ENCODE results near the gene PLEKHJ1. TPM values are rescaled to one million over a fixed set of nuclear protein-coding genes. Genes with fewer than 3 reads are reported as not detected.

PLEKHJ1 gene
- total RNA-seq, 1 experiment from 2014 or later, result 94.8 TPM

- intact Hi-C loops (cut with micrococcal nuclease), result no loop called here
Observed at GRCh38 chr19:2280633-2281264, 44.6 kb upstream of the PLEKHJ1 start.

DNA sequence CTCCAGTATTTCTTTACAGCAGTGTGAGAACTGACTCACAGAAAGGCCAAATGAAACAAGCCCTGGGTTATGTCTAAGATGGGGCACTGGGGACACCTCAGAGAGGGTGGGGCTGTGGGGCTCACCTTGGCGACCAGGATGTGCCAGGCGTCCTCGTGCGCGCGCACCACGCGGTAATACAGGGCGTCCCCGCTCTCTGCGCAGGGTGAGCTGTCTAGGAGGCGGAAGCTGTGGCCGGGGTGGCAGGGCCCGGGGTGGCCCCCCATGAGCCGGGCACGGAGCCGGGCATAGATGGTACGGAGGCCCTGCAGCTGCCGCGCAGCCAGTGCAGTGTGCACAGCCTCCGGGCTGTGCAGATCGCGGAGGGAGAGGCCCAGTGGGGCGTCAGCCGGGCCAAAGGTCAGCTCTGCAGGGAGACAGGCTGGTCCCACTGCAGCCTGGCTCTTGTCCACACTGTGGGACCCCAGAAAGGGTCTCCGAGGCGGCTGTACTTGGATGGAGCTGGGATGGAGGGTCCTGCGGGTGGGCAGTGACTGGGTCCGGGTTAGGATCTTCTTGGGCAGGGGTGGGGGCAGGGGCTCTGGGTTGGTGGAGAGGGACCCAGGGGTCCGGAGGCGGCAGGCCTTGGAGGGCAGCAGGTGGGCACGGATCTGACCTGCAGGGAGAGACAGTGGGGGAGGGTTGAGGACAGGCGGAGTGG, 42.5 kb upstream of the PLEKHJ1 start:
- no peak for ATAC-seq
- Histone ChIP-seq H4K20me1 (ENCODE audit: low read length) (peaks cover 6% of the 10 kb centered on the region; the same call in 1 of the 2 replicates), H3K9me2 (replicated peaks; ENCODE audit: low read length) (no peaks in the 10 kb centered on the region), H3K4me2 (ENCODE audit: low read length) (no peak overlapping the region), H3K4me1 (ENCODE audit: insufficient read depth, low read length) (0 out of 2 replicates have a peak, but pooled peaks cover under 1% of the 10 kb centered on the region), H3K9me3 (ENCODE audit: low read length) (no peaks in the 10 kb centered on the region), H3K27ac (ENCODE audit: low read length) (no peak overlapping the region), H3K27me3 (ENCODE audit: low read length) (no peaks in the 10 kb centered on the region), H3K79me2 (ENCODE audit: low read length) (peaks cover 7% of the 10 kb centered on the region), H3K36me3 (ENCODE audit: low read depth, low read length) (no peaks in the 10 kb centered on the region), H3K4me3 (ENCODE audit: low read length) (no peak overlapping the region), H3K9ac (ENCODE audit: low read length) (no peak overlapping the region), H3F3A (ENCODE audit: low read length, unreplicated experiment) (no peaks in the 10 kb centered on the region), H2AFZ (ENCODE audit: low read length) (no peak overlapping the region)
- no TSS peak for BruUV-seq (replicated peaks)
- no peak for TF ChIP-seq EZH2 (IDR thresholded peaks at IDR 0.05; ENCODE audit: low read length, unreplicated experiment)
- TF ChIP-seq EZH2phosphoT487 (IDR thresholded peaks at IDR 0.05; ENCODE audit: borderline replicate concordance, low read length), result no peak
- TF ChIP-seq CTCF (conservative IDR thresholded peaks at IDR 0.05; ENCODE audit: low read depth, low read length), result no peak
- no peak for DNase-seq
- ChIA-PET CTCF (no interaction called here), POLR2A (ENCODE audit: unreplicated experiment) (no interaction called here)
- intact Hi-C loops (cut with micrococcal nuclease), result no loop called here

More at GRCh38 chr19:2280633-2281264, 44.6 kb upstream of the PLEKHJ1 start:
- H2AFZ ChIP-seq (ENCODE audit: low read length), result no peak overlapping the region
- no peaks in the 10 kb centered on the region for H3K9me2 ChIP-seq (replicated peaks; ENCODE audit: low read length)
- no TSS peak for BruUV-seq (replicated peaks)
- H4K20me1 ChIP-seq (ENCODE audit: low read length), result no peaks in the 10 kb centered on the region
- no peaks in the 10 kb centered on the region for H3K4me1 ChIP-seq (ENCODE audit: insufficient read depth, low read length)
- H3K9ac ChIP-seq (ENCODE audit: low read length), result no peak overlapping the region
- no peaks in the 10 kb centered on the region for H3K27me3 ChIP-seq (ENCODE audit: low read length)
- H3F3A ChIP-seq (ENCODE audit: low read length, unreplicated experiment), result no peaks in the 10 kb centered on the region
- no peak overlapping the region for H3K4me3 ChIP-seq (ENCODE audit: low read length)
- no peaks in the 10 kb centered on the region for H3K9me3 ChIP-seq (ENCODE audit: low read length)
- no peaks in the 10 kb centered on the region for H3K36me3 ChIP-seq (ENCODE audit: low read depth, low read length)
- ATAC-seq, result no peak
- POLR2A ChIA-PET (ENCODE audit: unreplicated experiment), result no interaction called here
- TF ChIP-seq EZH2 (IDR thresholded peaks at IDR 0.05; ENCODE audit: low read length, unreplicated experiment), result no peak
- no peak for TF ChIP-seq EZH2phosphoT487 (IDR thresholded peaks at IDR 0.05; ENCODE audit: borderline replicate concordance, low read length)
- TF ChIP-seq CTCF (conservative IDR thresholded peaks at IDR 0.05; ENCODE audit: low read depth, low read length), result no peak
- CTCF ChIA-PET, result no interaction called here
- H3K4me2 ChIP-seq (ENCODE audit: low read length), result no peak overlapping the region
- H3K79me2 ChIP-seq (ENCODE audit: low read length), result no peaks in the 10 kb centered on the region
- H3K27ac ChIP-seq (ENCODE audit: low read length), result no peak overlapping the region
- DNase-seq, result no peak

DNA sequence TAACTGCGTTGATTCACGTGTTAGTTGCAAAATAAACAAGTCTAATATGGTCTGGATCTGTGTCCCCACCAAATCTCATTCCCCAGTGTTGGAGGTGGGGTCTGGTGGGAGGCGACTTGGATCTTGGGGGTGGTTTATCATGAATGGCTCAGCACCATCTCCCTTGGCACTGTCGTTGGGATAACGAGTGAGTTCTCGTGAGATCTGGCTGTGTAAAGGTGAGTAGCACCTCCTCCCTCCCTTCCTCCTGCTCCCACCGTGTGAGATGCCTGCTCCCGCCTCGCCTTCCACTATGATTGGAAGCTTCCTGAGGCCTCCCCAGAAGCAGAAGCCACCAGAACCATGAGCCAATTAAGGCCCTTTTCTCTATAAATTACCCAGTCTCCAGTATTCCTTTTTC, 41.0 kb upstream of the PLEKHJ1 start:
- Histone ChIP-seq H2AFZ (ENCODE audit: low read length) (no peak overlapping the region), H3K27ac (ENCODE audit: low read length) (no peak overlapping the region), H3K4me1 (ENCODE audit: insufficient read depth, low read length) (peaks cover 13% of the 10 kb centered on the region; the same call in 1 of the 2 replicates), H3K4me3 (ENCODE audit: low read length) (no peak overlapping the region), H3K27me3 (ENCODE audit: low read length) (no peaks in the 10 kb centered on the region), H3K79me2 (ENCODE audit: low read length) (peaks cover 21% of the 10 kb centered on the region), H3K9ac (ENCODE audit: low read length) (no peak overlapping the region), H3K9me3 (ENCODE audit: low read length) (no peaks in the 10 kb centered on the region), H3K36me3 (ENCODE audit: low read depth, low read length) (peaks cover 3% of the 10 kb centered on the region; the same call in 1 of the 2 replicates), H3K9me2 (replicated peaks; ENCODE audit: low read length) (no peaks in the 10 kb centered on the region), H3F3A (ENCODE audit: low read length, unreplicated experiment) (no peaks in the 10 kb centered on the region), H3K4me2 (ENCODE audit: low read length) (no peak overlapping the region), H4K20me1 (ENCODE audit: low read length) (peaks cover 12% of the 10 kb centered on the region)
- ATAC-seq, result no peak
- TF ChIP-seq EZH2 (IDR thresholded peaks at IDR 0.05; ENCODE audit: low read length, unreplicated experiment), result no peak
- TF ChIP-seq CTCF (conservative IDR thresholded peaks at IDR 0.05; ENCODE audit: low read depth, low read length), result no peak
- no peak for TF ChIP-seq EZH2phosphoT487 (IDR thresholded peaks at IDR 0.05; ENCODE audit: borderline replicate concordance, low read length)
- no TSS peak for BruUV-seq (replicated peaks)
- no peak for DNase-seq
- POLR2A ChIA-PET (ENCODE audit: unreplicated experiment), result no interaction called here
- intact Hi-C loops (cut with micrococcal nuclease), result no loop called here
- CTCF ChIA-PET, result interaction anchor here (0.7 kb wide), 1 partner anchor 118 kb away, joined by 5 read pairs; no protein-coding TSS in a partner anchor
